ENCODE results near the gene VPS4A.

Gene VPS4A

DNA sequence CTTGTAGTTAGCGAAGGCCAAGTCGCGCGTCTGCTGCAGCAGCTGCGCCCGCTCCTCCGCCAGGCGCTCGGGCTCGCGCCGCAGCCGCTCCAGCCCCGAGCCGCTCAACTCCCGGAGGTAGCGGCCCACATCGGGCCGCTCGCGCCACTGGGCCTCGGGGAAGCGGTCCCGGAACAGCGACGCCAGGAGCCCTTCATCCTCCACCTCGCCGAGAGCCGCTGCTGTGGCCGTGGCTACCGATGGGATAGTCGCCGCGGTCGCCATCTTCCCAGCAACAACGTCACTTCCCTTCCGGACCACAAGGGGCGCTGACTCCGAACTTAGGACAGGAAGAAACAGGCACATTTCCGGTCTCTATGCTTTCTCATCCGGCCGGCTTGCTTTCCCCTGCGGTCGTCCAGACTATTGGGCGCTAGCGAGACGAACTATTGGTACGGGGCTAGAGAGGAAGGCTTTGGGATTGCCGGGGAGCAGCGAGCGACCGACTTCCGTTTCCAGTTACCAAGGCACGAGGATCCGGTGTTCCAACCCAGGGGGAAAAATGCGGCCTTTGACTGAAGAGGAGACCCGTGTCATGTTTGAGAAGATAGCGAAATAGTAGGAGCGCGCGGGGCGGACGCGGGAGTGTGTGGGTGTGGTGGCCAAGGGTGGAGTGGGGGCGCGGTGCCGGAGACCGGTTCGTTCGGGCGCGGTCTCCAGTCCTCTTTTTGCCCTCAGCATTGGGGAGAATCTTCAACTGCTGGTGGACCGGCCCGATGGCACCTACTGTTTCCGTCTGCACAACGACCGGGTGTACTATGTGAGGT lies 28.3 kb downstream of the VPS4A start, which contains the start of the genes COG8 and NIP7:
COG8 (minus strand) TSS at position 276 of the 806 bp plus-strand sequence; CDS start at position 264, 12 bp downstream.
NIP7 (plus strand) TSS at position 484 of the 806 bp plus-strand sequence; CDS start at position 542, 58 bp downstream.
- Histone ChIP-seq H3K4me3 (ENCODE audit: insufficient read depth, low read depth, low read length) (peak within 1 kb of the TSS; percentile 97), H3K9me3 (ENCODE audit: control insufficient read depth, low read length) (no peaks in the 10 kb centered on the region), H3K4me1 (ENCODE audit: control insufficient read depth, insufficient read depth, low read length) (peaks cover 11% of the 10 kb centered on the region), H3K27me3 (ENCODE audit: control insufficient read depth, insufficient read depth, low read length, poor library complexity, severe bottlenecking) (no peaks in the 10 kb centered on the region), H3K27ac (ENCODE audit: insufficient read depth, low read depth, low read length, poor library complexity, severe bottlenecking) (peak within 1 kb of the TSS; percentile 58), H3K36me3 (ENCODE audit: control insufficient read depth, insufficient read depth, low read length) (peaks cover 40% of the 10 kb centered on the region)
- 1% methylated on average over 77 of the region's 77 CpGs for WGBS, 2 experiments

DNA sequence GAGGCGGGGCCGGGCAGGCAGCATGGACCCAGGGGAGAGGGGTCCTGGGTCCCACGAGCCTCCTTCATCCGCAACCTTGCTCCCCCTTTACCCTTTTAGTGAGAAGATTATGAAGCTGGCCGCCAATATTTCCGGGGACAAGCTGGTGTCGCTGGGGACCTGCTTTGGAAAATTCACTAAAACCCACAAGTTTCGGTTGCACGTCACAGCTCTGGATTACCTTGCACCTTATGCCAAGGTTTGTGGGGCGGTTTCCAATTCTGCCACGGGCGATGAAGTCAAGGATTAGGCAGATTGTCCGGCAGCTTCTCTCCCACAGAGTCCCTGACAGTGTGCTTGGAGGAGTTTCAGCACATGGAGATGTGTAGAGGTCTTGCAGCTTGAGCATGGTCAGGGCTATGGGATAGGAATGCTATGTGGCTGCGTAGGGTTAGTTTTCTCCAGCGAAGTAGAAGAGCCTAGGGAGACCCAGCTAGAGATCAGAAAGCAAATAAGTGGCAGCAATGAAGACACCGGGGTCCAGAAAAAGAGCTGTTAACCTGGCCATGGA lies 29.0 kb downstream of the VPS4A start:
- no peaks in the 10 kb centered on the region for H3K9me3 ChIP-seq (ENCODE audit: control insufficient read depth, low read length)
- no peaks in the 10 kb centered on the region for H3K27me3 ChIP-seq (ENCODE audit: control insufficient read depth, insufficient read depth, low read length, poor library complexity, severe bottlenecking)
- peak overlapping the region; percentile 97 for H3K4me3 ChIP-seq (ENCODE audit: insufficient read depth, low read depth, low read length)
- H3K36me3 ChIP-seq (ENCODE audit: control insufficient read depth, insufficient read depth, low read length), result peaks cover 33% of the 10 kb centered on the region
- peaks cover 11% of the 10 kb centered on the region for H3K4me1 ChIP-seq (ENCODE audit: control insufficient read depth, insufficient read depth, low read length)
- H3K27ac ChIP-seq (ENCODE audit: insufficient read depth, low read depth, low read length, poor library complexity, severe bottlenecking), result peak overlapping the region; percentile 57
- 7 to 8% methylated on average over 16 of the region's 16 CpGs for WGBS, 2 experiments

DNA sequence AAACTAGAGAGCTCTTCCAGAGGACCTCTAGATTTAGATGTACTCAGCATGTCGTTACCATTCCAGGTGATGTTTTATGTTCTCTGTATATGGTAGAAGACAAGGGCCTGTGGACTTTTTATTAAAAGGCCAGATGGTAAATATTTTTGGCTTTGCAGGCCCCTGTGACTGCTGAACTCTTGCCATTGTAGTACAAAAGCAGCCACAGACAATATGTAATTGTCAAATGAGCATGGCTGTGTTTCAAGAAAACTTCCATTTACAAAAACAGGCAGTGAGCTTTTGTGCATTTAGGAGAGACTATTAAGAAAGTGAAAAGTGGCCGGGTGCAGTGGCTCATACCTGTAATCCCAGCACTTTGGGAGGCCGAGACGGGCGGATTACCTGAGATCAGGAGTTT lies 33.0 kb downstream of the VPS4A start:
- WGBS, 2 experiments, result 94 to 95% methylated on average over 5 of the region's 5 CpGs
- Histone ChIP-seq H3K27ac (ENCODE audit: insufficient read depth, low read depth, low read length, poor library complexity, severe bottlenecking) (no peak overlapping the region), H3K9me3 (ENCODE audit: control insufficient read depth, low read length) (no peaks in the 10 kb centered on the region), H3K4me3 (ENCODE audit: insufficient read depth, low read depth, low read length) (no peak overlapping the region), H3K36me3 (ENCODE audit: control insufficient read depth, insufficient read depth, low read length) (peaks cover 17% of the 10 kb centered on the region), H3K4me1 (ENCODE audit: control insufficient read depth, insufficient read depth, low read length) (peaks cover 6% of the 10 kb centered on the region), H3K27me3 (ENCODE audit: control insufficient read depth, insufficient read depth, low read length, poor library complexity, severe bottlenecking) (no peaks in the 10 kb centered on the region)

GRCh38 chr16:69345923-69346322 lies 34.8 kb downstream of the VPS4A start:
- H3K27ac ChIP-seq (ENCODE audit: insufficient read depth, low read depth, low read length, poor library complexity, severe bottlenecking), result no peak overlapping the region
- WGBS, 2 experiments, result 89 to 95% methylated on average over 3 to 4 of the region's 4 CpGs
- H3K4me1 ChIP-seq (ENCODE audit: control insufficient read depth, insufficient read depth, low read length), result peaks cover 3% of the 10 kb centered on the region
- H3K27me3 ChIP-seq (ENCODE audit: control insufficient read depth, insufficient read depth, low read length, poor library complexity, severe bottlenecking), result no peaks in the 10 kb centered on the region
- H3K9me3 ChIP-seq (ENCODE audit: control insufficient read depth, low read length), result no peaks in the 10 kb centered on the region
- peaks cover 17% of the 10 kb centered on the region for H3K36me3 ChIP-seq (ENCODE audit: control insufficient read depth, insufficient read depth, low read length)
- H3K4me3 ChIP-seq (ENCODE audit: insufficient read depth, low read depth, low read length), result no peak overlapping the region

GRCh38 chr16:69346683-69347082 lies 35.5 kb downstream of the VPS4A start:
- H3K27ac ChIP-seq (ENCODE audit: insufficient read depth, low read depth, low read length, poor library complexity, severe bottlenecking), result no peak overlapping the region
- no peak overlapping the region for H3K4me3 ChIP-seq (ENCODE audit: insufficient read depth, low read depth, low read length)
- WGBS, 2 experiments, result 93 to 96% methylated on average over 6 of the region's 6 CpGs
- no peaks in the 10 kb centered on the region for H3K4me1 ChIP-seq (ENCODE audit: control insufficient read depth, insufficient read depth, low read length)
- H3K36me3 ChIP-seq (ENCODE audit: control insufficient read depth, insufficient read depth, low read length), result peaks cover 11% of the 10 kb centered on the region
- H3K27me3 ChIP-seq (ENCODE audit: control insufficient read depth, insufficient read depth, low read length, poor library complexity, severe bottlenecking), result no peaks in the 10 kb centered on the region
- H3K9me3 ChIP-seq (ENCODE audit: control insufficient read depth, low read length), result no peaks in the 10 kb centered on the region

- no peak overlapping the region for H3K4me3 ChIP-seq (ENCODE audit: insufficient read depth, low read depth, low read length)
- no peaks in the 10 kb centered on the region for H3K4me1 ChIP-seq (ENCODE audit: control insufficient read depth, insufficient read depth, low read length)
- WGBS, 2 experiments, result 88 to 98% methylated on average over 6 of the region's 6 CpGs
- H3K27ac ChIP-seq (ENCODE audit: insufficient read depth, low read depth, low read length, poor library complexity, severe bottlenecking), result no peak overlapping the region
- H3K27me3 ChIP-seq (ENCODE audit: control insufficient read depth, insufficient read depth, low read length, poor library complexity, severe bottlenecking), result no peaks in the 10 kb centered on the region
- no peaks in the 10 kb centered on the region for H3K9me3 ChIP-seq (ENCODE audit: control insufficient read depth, low read length)
- peaks cover 4% of the 10 kb centered on the region for H3K36me3 ChIP-seq (ENCODE audit: control insufficient read depth, insufficient read depth, low read length)
Measured at GRCh38 chr16:69348222-69348621, 37.1 kb downstream of the VPS4A start.

GRCh38 chr16:69349536-69349935 lies 38.4 kb downstream of the VPS4A start:
- H3K27ac ChIP-seq (ENCODE audit: insufficient read depth, low read depth, low read length, poor library complexity, severe bottlenecking), result no peak overlapping the region
- H3K4me3 ChIP-seq (ENCODE audit: insufficient read depth, low read depth, low read length), result no peak overlapping the region
- no peaks in the 10 kb centered on the region for H3K9me3 ChIP-seq (ENCODE audit: control insufficient read depth, low read length)
- no peaks in the 10 kb centered on the region for H3K36me3 ChIP-seq (ENCODE audit: control insufficient read depth, insufficient read depth, low read length)
- H3K4me1 ChIP-seq (ENCODE audit: control insufficient read depth, insufficient read depth, low read length), result no peaks in the 10 kb centered on the region
- 93% methylated on average over 10 of the region's 10 CpGs for WGBS, 2 experiments
- H3K27me3 ChIP-seq (ENCODE audit: control insufficient read depth, insufficient read depth, low read length, poor library complexity, severe bottlenecking), result no peaks in the 10 kb centered on the region

GRCh38 chr16:69350536-69351133 lies 39.5 kb downstream of the VPS4A start:
- Histone ChIP-seq H3K36me3 (ENCODE audit: control insufficient read depth, insufficient read depth, low read length) (peaks cover 3% of the 10 kb centered on the region), H3K27me3 (ENCODE audit: control insufficient read depth, insufficient read depth, low read length, poor library complexity, severe bottlenecking) (no peaks in the 10 kb centered on the region), H3K27ac (ENCODE audit: insufficient read depth, low read depth, low read length, poor library complexity, severe bottlenecking) (no peak overlapping the region), H3K4me3 (ENCODE audit: insufficient read depth, low read depth, low read length) (no peak overlapping the region), H3K9me3 (ENCODE audit: control insufficient read depth, low read length) (no peaks in the 10 kb centered on the region), H3K4me1 (ENCODE audit: control insufficient read depth, insufficient read depth, low read length) (no peaks in the 10 kb centered on the region)
- WGBS, 2 experiments, result 96 to 97% methylated on average over 5 to 6 of the region's 6 CpGs

DNA sequence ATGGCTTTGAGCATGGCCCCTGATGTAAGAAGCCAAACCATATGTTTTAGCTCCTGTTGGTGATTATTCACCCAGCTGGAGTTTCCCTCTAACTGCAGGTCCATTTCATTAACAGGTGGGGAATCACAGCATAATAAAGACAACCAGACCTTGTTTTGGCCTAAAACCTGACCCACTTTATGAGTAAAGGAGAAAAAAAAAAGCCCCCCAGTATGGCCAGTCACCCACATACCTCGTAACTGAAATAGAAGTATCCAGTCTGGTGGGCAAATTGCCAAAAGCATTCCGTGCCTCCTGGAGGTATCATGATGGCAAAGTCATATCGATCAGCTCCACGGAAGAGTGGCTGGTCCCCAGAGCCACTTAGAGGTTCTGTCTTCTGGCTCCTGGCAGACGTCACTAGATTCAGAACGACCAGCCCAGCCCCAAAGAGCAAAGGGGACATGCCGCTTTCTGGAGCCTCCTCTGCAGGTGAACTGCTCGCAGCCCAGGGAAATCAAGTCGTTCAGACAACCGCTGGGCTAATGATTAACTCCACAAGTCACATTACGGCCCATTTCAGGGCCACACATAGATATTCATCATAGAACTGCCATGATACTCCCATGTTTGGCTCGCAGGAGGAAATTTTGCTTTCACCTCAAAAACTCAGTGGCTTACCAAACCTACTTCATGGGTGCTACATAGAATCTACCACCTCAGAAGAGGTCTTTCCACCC lies 40.3 kb downstream of the VPS4A start, which contains the start of gene TMED6:
TMED6 (minus strand) TSS at position 478 of the 719 bp plus-strand sequence; CDS start at position 445, 33 bp downstream.
- no peaks in the 10 kb centered on the region for H3K4me1 ChIP-seq (ENCODE audit: control insufficient read depth, insufficient read depth, low read length)
- no peaks in the 10 kb centered on the region for H3K9me3 ChIP-seq (ENCODE audit: control insufficient read depth, low read length)
- no peaks in the 10 kb centered on the region for H3K27me3 ChIP-seq (ENCODE audit: control insufficient read depth, insufficient read depth, low read length, poor library complexity, severe bottlenecking)
- peaks cover 11% of the 10 kb centered on the region for H3K36me3 ChIP-seq (ENCODE audit: control insufficient read depth, insufficient read depth, low read length)
- WGBS, 2 experiments, result 92% methylated on average over 12 of the region's 12 CpGs
- no peak within 1 kb of the TSS for H3K27ac ChIP-seq (ENCODE audit: insufficient read depth, low read depth, low read length, poor library complexity, severe bottlenecking)
- no peak within 1 kb of the TSS for H3K4me3 ChIP-seq (ENCODE audit: insufficient read depth, low read depth, low read length)

Data from ectodermal cell (in vitro differentiated cells).